IPS-11a (cell line): ENCODE data around the gene APMAP.

Source experiments
- H3K4me3 ChIP-seq: one replicate; pipeline ENCODE4 v1.5.1; 2013; ENCODE audit warnings: low read depth, low read length, control low read depth

Gene APMAP

DNA sequence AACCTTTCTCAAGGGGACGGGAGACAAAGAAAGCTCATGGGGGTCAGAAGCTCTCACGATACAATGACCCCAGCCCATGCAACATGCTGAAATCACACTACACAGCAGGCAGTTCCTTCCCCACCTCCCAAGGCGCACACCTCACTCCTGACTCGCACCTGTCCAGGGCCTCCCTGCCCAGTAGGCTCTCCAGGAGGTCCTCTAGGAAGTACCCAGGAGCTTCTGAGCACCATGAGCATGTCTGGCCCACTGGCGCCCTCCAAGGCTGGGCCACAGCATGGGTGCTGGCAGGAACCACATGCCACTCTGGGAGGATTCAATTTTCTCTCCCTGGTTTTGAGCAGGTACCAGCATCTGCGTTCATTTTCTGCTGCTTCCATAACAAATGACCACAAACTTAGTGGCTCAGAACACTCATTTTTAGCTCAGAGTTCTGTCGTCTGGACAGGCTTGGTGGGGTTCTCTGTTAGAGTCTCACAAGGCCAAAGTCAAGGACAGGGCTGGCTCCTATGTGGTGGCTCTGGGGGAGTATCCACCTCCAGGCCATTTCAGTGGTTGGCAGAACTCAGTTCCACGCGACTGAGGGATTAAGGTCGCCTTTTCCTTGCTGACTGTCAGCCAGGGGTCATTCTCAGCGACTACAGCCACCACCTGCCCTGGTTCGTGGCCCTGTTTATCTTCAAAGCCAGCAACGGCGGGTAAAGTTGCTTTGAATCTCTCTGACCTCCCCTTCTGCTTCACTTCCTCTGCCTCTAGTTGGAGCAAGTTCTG is 32.7 kb upstream of the APMAP start:
- no peak overlapping the region for H3K4me3 ChIP-seq

DNA sequence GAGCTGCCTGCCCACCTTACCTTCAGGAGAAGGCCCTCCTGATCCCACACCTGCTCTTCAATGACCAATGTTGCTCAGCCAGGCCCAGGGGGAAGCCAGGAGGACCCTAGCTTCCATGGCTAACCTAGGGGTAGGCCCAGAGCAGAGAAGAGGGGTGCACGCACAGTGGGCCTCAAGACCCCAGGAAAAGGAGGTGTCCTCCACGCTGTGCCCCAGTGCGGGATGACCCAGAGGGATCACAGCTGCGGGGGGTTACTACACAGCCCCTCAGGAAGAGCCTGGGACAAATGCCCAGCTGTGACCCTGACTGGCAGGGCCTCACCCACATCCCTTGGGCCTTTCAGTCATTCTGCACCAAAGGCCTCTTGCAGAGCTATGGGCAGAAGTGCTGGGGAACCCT is 31.6 kb upstream of the APMAP start:
- H3K4me3 ChIP-seq: no peak overlapping the region

DNA sequence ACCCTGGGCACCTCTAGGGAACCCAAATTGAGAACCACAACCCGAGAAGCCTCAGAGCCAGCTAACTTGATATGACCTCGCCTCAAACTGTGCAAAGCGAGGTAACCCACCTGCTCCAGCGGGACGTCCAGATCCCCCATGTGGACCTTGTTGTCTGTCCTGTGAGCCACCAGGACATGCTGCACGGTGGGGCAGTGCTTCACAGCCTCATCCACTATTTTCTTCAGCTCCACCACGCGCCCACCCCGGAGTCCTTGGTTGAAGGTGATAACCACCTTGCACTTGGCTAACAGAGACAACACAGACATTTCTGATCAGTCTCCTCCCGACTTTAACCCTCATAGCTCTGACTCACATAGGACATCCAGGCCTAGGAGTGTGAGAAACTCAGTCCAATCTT is 30.8 kb upstream of the APMAP start:
- H3K4me3 ChIP-seq: no peak overlapping the region

DNA sequence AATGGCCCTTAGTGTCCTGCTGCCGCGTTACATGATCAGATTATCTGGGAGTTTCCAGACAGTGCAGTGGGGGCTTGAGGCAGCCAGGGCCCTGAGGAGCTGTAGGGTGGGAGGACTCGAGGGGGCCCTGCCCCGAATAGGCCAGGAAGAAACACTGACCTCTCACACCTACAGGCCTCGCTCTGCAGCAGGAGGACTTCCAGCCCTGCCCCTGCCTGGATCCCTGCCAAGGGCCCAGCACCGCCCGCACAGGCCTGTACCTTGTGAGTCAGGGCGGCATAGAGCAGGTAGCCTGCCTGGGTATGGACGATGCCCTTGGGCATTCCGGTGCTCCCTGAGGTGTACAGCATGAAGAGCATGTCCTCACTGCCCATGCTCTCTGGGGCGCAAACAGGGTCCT is 30.1 kb upstream of the APMAP start:
- no peak overlapping the region for H3K4me3 ChIP-seq

DNA sequence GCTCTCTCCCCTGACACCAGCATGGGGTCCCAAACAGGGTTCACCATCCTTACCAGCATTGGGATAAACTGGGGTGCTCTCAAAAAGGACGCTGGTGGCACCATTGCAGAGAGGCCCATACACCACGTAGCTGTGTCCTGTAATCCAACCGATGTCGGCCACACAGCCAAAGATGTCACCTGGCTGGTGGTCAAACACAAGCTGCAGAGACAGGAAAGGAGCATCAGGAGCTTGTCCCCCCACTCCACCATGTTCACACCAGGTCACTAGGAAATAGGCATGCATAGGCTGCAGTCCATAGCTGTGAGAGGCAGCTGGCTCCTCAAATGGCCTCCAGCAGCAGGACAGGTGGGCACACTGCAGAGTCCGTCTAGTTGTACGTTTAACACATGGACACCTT is 28.8 kb upstream of the APMAP start:
- no peak overlapping the region for H3K4me3 ChIP-seq

DNA sequence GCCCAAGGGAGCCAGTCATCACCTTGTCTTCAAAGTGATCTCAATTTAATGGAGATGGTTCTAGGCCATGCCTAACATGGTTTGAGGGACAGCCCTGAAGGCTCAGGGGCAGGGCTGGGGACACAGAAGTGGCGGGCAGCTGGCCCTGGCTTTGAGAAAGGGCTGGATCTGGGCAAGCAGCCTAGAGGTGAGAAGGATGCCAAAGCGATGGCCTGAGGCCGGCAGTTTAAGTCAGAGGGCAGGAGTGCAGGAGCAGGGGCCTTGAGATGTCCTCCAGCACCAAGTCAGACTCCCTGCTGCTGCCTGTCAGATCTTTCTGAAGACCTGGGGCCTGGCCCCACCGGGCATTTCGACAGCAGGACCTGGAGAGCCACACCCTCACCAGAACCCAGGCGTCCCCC is 28.4 kb upstream of the APMAP start:
- no peak overlapping the region for H3K4me3 ChIP-seq

DNA sequence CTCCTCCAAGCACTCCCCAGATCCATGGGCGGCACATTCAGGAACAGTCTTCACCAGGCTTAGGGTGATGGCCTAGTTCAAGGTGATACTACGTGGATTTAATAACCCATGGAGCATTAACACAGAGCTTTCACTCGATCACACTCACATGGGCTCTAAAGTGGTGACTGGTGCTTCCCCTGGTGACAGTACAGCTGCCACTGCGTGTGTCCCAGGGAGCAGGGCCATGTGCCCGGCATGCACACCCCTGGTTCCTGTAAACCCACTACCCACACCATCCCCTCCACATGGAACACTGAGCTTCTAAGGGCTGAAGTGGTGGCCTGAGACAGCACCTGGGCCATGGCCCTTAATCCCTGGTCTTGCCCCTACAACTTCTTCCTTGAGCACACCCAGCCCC is 27.8 kb upstream of the APMAP start:
- H3K4me3 ChIP-seq: no peak overlapping the region

DNA sequence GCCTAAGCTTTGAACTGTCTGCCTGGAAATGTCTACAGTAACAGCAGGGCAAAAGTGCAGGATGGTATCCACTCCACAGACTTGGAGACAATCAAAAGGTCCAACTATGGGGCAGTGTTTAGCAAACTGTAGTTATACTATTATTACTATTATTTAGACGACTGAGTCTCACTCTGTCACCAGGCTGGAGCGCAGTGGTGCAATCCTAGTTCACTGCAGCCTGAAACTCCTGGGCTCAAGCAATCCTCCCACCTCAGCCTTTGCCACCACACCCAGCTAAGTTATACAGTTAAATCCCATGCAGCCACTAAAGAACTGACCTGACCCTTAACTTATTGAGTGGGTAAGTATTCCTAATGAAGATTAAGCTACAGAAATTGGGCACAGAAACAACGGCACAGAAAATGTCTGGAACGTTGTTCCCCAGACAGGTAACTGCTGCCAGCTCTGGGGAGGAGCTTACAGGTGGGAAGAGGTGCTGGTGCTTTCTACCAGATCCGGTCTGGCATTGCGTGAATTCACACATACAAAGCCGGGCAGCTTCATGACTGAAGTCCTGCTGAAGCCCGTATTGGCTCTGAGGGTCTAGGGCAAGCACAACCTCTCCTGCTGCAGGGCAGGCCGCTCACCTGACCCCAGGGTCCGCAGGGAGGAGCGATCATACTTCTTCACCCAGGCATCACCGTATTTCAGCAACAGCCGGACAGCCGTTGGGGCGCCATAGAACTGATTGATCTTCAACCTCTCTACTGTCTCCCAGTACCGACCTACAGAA is 27.0 kb upstream of the APMAP start:
- H3K4me3 ChIP-seq: no peak overlapping the region

DNA sequence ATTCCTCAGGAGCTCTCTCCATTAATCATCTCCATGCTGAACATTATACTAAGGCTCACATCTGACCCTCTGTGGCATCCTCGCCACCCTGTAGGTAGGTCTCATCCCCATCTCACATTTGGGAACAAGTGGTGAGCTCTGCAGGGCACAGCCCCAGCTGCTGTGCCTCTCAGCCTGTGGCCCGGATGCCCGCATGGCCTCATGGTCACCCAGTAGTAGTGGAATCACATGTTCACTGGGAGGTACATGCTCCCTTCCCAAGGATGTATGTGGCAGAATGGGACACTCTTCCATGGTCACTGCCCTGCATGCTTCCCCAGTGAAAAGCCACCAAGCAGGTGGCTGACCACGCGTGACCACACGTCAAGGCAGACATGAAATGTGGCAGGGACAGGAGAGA is 26.3 kb upstream of the APMAP start:
- no peak overlapping the region for H3K4me3 ChIP-seq

DNA sequence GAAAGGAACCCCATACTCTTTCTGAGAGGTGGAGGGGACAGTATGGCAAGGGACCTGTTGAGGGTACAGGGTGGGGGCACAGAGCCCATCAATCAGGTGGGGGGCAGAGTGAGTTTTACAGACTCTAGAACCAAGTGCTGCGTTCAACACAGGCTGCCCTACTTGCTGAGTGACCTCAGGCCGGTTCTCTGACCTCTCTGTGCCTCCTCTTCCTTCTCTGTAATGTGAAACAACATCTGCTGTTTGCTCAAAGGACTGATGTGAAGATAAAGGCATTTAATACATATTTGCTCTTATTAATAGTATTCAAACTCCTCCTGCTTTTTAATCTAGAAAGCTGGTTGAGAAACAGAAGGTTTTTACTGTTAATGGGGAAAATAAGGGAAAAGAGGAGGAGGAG is 25.9 kb upstream of the APMAP start:
- no peak overlapping the region for H3K4me3 ChIP-seq

DNA sequence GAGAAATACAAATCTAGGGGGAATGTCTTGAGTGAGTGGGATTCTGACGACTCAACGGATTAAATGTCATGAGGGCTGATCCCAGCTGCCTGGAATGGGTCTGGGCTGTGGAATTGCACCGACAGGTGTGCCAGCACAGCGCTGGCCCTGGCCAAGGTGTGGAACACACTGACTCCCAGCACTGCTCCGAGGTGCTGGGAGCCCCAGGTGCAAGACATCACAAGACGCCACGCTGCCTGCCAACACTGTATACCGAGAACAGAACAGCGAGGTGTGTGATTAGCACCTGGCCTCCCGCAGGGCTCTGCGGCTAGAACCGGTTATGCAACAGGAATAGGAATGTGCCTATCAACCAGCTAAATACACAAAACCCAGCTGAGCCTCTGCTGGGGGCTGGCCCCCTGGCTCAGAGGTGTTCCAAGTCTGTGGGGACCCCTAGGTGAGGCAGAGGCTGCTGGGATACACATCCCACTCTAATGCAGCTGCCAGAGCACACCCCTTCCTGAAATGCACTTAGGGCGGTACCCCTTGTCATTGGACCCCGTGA is 24.8 kb upstream of the APMAP start:
- no peak overlapping the region for H3K4me3 ChIP-seq

DNA sequence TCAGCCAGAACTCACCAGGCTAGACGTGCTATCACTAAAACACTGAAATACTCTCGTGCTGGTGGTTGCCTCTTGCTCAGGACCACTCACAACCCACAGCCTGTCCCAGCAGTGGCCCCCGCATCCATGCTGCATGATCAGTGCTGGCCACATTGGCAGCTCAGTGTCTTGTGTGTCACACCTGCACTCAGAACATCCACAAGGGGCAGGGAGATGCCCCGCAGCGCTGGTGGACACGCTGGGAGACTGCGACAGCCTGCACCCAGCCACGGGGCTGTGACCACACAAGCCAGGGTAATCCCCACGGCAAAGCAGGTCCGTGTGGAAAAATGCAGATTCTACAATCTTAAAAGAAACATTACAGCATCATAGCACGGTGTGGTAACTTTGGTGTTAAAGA is 23.9 kb upstream of the APMAP start:
- no peak overlapping the region for H3K4me3 ChIP-seq

DNA sequence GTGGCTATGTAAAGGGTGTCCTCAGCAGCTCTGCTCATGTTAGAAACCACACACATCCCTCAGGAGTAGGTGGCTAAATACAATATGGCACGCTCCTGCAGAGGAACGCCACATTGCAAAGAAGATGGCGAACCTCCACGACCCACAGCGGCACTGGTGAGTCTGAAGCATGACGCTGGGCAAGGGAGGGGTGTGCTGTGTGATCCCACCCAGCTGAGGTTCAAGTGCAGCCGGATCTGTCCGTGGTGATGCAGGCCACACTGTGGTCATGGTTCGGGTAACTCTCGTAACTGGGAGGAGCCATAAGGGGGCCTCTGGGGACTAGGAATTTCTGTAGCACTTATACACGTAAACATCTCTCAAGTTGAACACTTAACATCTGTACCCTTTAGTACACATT is 23.4 kb upstream of the APMAP start:
- H3K4me3 ChIP-seq: no peak overlapping the region

DNA sequence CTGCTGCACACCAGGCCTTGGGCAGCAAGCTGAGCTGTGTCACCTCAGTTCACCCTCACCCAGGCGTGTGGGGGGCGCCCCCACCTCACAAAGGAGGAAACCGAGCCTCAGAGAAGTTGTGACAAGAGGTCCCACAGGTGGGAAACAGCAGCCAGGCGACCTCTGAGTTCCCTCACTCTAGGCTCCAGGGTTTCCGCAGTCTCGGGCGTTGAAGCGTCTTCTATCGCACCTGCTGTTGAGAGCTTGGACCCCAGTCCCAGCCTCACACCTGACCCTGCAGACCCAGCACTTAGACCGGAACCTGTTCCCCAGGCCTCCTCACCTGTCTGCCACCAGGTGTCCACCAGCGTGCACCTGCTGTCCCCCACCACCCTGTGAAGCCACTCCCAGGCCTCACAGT is 22.3 kb upstream of the APMAP start:
- H3K4me3 ChIP-seq: no peak overlapping the region

DNA sequence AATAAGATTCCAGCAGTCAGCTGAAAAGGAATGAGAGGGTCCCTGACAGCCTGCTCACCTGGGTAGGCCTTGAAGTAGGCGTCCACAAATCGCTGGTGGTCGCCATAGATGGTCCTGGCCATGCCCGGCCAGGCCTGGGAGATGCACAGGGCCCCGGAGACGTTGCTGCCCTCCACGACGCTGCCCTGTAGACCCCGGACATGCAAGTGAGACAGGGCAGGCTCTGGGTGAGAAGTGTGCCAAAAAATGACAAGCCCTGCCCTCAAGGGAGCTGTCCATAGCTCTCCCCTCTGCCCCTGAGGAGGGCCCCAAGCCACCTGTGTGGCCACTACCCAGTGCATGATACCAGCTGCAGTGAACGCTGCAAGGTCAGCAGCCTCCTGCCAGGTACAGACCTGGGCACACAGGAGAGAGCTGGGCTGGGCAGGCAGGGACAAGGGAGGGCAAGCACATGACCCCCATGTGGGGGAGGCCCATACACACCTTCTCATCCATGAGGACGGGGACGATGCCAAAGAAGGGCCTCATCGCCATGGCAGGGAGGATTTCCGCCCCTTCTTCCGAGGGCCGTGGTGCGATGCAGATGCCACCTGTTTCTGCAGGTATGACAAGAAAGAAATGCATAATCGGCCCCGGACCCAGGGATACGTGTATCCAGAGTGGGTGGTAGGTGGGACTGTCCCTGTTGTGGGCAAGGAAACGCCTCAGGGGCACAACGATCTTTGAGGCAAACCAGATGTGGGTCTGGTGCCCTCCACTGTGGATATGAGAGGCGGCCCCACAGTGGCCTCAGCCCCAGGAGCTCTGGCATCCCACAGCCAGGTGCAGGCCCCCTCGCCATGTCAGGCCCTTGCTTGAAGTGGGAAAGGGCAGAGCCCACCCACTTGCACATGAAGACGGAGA is 21.2 kb upstream of the APMAP start:
- H3K4me3 ChIP-seq: no peak overlapping the region

DNA sequence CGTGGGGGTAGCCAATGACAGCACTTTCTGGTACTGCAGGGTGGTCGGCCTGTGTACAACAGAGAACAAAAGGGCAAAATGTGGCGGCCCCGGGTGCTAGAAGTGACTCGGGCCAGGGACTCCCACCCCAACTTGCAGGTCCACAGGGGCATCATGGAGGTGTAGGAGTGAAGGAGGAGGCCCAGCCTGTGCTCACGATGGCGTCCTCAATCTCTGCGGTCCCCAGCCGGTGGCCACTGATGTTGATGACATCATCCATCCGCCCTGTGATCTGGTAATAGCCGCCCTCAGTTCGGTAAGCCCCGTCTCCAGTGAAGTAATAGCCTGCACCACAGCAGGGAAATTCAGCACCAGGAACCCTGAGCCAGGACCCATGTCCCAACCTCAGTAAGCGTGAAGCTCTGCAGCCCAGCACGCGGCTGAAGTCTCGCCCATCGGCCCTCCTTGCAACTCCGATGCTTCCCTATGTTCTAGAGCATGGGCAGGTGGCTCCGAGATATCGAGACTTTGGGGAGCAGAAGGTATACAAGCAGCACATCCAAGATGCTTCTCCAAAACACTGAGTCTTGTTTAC is 20.2 kb upstream of the APMAP start:
- no peak overlapping the region for H3K4me3 ChIP-seq

DNA sequence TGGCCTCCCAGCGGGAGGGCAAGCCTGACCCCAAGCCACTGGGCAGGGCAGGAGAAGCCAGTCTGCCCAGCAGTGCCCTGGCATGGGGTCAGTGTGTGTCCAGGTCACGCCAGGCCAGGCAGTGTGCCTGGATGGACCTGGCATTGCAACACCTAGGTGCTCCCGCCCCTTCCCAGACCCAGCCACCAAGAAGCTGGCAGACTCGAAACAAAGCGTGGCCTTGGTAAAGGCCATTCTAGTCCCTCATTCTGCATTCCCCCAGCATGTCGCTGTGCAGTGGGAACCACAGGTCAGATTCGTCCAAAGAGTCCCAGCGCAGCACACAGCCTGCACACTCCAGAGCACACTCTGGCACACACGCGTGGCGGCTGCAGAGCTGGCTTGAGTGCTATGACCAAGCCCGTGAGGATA is 19.3 kb upstream of the APMAP start:
- no peak overlapping the region for H3K4me3 ChIP-seq

DNA sequence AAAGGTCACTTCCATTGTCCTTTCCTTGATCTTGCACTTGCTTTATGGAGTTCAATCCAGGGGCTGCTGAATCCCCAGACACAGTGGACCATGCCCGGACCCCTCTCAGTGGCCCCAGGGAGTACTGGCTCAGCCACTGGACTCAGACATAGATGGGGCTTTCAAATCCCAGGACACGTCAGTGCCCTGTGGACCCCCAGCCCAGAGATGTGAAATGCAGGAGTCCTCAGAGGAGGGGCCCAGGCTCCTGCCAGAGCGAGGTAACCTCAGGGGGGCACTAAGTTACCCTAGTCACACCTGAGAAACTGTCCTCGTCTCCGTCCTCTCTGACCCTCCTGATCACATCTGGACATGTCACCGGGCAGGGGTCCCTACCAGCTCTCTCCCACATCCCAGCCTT is 18.7 kb upstream of the APMAP start:
- H3K4me3 ChIP-seq: no peak overlapping the region

DNA sequence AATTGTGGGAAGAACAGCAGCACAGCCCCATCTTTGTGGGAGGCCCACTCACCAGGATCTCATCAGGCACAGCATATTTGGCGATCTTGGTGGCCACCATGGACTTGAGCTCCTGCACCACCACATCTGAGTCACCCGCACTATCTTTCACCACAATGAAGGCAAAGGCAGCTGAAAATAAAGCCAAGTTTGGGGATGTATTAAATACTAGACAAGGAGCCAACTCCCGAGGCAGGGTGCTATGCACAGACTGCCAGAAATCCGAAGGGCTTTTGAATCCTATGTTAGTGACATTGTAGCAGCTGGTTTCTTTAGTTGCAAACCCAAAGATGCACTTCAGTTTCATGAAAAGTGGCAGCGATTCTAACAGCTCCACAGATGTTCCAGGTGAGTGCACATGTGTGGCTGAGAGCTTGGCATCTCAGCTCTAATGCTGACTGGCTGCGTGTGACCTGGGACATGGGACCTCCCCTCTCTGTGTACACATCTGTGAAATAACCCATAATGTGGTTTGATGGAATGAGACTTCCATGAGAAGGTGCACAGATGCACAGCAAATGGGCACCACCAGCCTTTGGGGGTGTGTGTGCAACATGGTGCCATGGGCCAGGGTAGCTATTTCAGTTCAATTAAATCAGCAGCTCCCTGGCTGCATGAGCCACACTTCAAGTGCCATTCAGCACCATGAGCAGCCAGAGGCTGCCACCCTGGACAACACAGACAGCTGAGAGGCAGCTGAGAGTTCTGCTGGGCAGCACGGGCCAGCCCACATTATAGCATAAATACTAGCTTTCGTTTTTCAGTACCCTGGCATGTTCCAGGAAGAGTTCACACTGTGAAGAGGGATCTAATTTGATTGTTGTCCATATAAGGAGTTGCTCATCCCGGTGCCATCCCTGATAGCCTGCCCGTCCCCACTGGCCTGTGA is 16.9 kb upstream of the APMAP start:
- H3K4me3 ChIP-seq: no peak overlapping the region
